Spleen (tissue), 11 donors: ENCODE measurements around the gene GAS7. TPM values are rescaled to one million over a fixed set of nuclear protein-coding genes. Genes with fewer than 3 reads are reported as not detected.

Source experiments
- DNase-seq: peaks from one replicate; pipeline ENCODE4 v3.0.0-alpha.2; 2020
- H3K27ac ChIP-seq, 8 donors: fragments of 200-600 bp; sonication (generic) in 7 of 8; 1 replicate in 4 of 8; 2 replicates in 4 of 8; pipeline versions ENCODE4 v1.5.0 to v1.8.0; 2016 to 2021; ENCODE audit warnings: inconsistent platforms in 4 of 8, mild to moderate bottlenecking in 4 of 8, moderate library complexity in 1 of 8
- H3K27me3 ChIP-seq, 7 donors: fragments of 200-600 bp; sonication (generic) in 6 of 7; replicated peaks in 1 of 7; 1 replicate in 4 of 7; 2 replicates in 3 of 7; pipeline versions ENCODE4 v1.5.0 to v1.8.0; 2016 to 2021; ENCODE audit warnings: inconsistent platforms in 3 of 7, mild to moderate bottlenecking in 1 of 7
- H3K36me3 ChIP-seq, 6 donors: fragments of 200-600 bp; sonication (generic) in 5 of 6; 1 replicate in 4 of 6; 2 replicates in 2 of 6; pipeline versions ENCODE4 v1.5.0 to v1.8.0; 2016 to 2021; ENCODE audit warnings: inconsistent platforms in 2 of 6
- H3K4me1 ChIP-seq, 6 donors: fragments of 200-600 bp; sonication (generic) in 5 of 6; 1 replicate in 3 of 6; 2 replicates in 3 of 6; pipeline versions ENCODE4 v1.5.0 to v1.8.0; 2016 to 2021; ENCODE audit warnings: inconsistent platforms in 3 of 6
- H3K4me3 ChIP-seq, 8 donors: fragments of 200-600 bp; sonication (generic) in 7 of 8; 1 replicate in 4 of 8; 2 replicates in 4 of 8; pipeline versions ENCODE4 v1.5.0 to v1.8.0; 2016 to 2021; ENCODE audit warnings: inconsistent platforms in 4 of 8, mild to moderate bottlenecking in 4 of 8, moderate library complexity in 2 of 8
- H3K9me3 ChIP-seq, 8 donors: fragments of 200-600 bp; sonication (generic) in 7 of 8; 1 replicate in 4 of 8; 2 replicates in 4 of 8; pipeline versions ENCODE4 v1.5.0 to v1.8.0; 2016 to 2021; ENCODE audit warnings: inconsistent platforms in 4 of 8
- POLR2A ChIP-seq, 3 donors: fragments of 450-650 bp; IDR thresholded peaks; one replicate each; pipeline ENCODE4 v1.5.1; 2017; ENCODE audit warnings: antibody characterized with exemption in 3 of 3, mild to moderate bottlenecking in 1 of 3
- POLR2AphosphoS5 ChIP-seq, 3 donors: sonication (generic); formaldehyde crosslinking; IDR thresholded peaks; one replicate each; pipeline ENCODE4 v1.5.1; 2017; ENCODE audit warnings: antibody characterized with exemption in 3 of 3
- WGBS, 5 donors: extraction: QIAGEN DNeasy Blood & Tissue Kit in 3 of 5; methylation state at CpG; one replicate each; pipeline versions ENCODE4 v1.1.5 to v1.1.7; 2013 to 2018; 5-methylcytosine and 5-hydroxymethylcytosine counted together
- intact Hi-C: fragments of 100-400 bp; cut with DNase I; formaldehyde crosslinking; loops from one replicate; pipeline ENCODE4 v1.15.0; 2023; ENCODE audit warnings: low total_unique reads
- polyA plus RNA-seq, 3 donors: library from polyadenylated mRNA; stranded (reverse); fragments of 200-250 nt; gene quantifications; one replicate each; pipeline ENCODE4 v1.2.1, GENCODE V29; 2013
- total RNA-seq, 7 donors: library from RNA; depleted of rRNA in 3 of 7; stranded (reverse); fragments of >200 nt in 3 of 7; fragmentation: NEBNext Ultra II Directional in 4 of 7; extraction: Animal tissue kit (Norgen Biotek cat#: 25700) in 4 of 7; gene quantifications; one replicate each; pipeline versions ENCODE4 v1.1.0 to v1.2.1, GENCODE V29; 2016 to 2021
- TF ChIP-seq, protein P1 (sequence below), 11 experiments: fragments of 200-600 bp in 7 of 11; fragments of 450-650 bp in 4 of 11; sonication (generic) in 4 of 11; IDR thresholded peaks in 8 of 11; conservative IDR thresholded peaks in 3 of 11; 1 replicate in 7 of 11; 2 replicates in 4 of 11; pipeline versions ENCODE4 v1.4.0 to v1.8.0; 2016 to 2021; ENCODE audit warnings: antibody characterized with exemption in 11 of 11, inconsistent platforms in 4 of 11, mild to moderate bottlenecking in 1 of 11
- donor health status: healthy with polysubstance abuse.
- donor health status: DM: no; HTN: no; CAD: no; lungs with moderate emphysema.
- donor health status: DM: no; HTN: no; CAD: no.
- donor health status: Bipolar disorder and iron deficiency.
- donor health status: healthy.
- donor health status: DM: no; HTN: no; CAD: no.
- donor health status: DM: yes; HTN: yes; CAD: no.

GAS7 gene
- total and polyA plus RNA-seq, 10 donors, result 4.1 to 127 (median 60.9) TPM

- peak overlapping the region in 7 of 8 donors; percentile 64 to 85 (median 78) for H3K4me3 ChIP-seq
- no peak for TF ChIP-seq POLR2A (IDR thresholded peaks at IDR 0.05)
- TF ChIP-seq, protein P1, sequence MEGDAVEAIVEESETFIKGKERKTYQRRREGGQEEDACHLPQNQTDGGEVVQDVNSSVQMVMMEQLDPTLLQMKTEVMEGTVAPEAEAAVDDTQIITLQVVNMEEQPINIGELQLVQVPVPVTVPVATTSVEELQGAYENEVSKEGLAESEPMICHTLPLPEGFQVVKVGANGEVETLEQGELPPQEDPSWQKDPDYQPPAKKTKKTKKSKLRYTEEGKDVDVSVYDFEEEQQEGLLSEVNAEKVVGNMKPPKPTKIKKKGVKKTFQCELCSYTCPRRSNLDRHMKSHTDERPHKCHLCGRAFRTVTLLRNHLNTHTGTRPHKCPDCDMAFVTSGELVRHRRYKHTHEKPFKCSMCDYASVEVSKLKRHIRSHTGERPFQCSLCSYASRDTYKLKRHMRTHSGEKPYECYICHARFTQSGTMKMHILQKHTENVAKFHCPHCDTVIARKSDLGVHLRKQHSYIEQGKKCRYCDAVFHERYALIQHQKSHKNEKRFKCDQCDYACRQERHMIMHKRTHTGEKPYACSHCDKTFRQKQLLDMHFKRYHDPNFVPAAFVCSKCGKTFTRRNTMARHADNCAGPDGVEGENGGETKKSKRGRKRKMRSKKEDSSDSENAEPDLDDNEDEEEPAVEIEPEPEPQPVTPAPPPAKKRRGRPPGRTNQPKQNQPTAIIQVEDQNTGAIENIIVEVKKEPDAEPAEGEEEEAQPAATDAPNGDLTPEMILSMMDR (IDR thresholded peaks at IDR 0.05 in 8 of 11, conservative IDR thresholded peaks at IDR 0.05 in 3 of 11), result no peak
- TF ChIP-seq POLR2AphosphoS5 (IDR thresholded peaks at IDR 0.05), result no peak
- WGBS, 5 donors, result 59 to 74% (median 66%) methylated on average over 4 of the region's 4 CpGs
- H3K36me3 ChIP-seq, result no peaks in the 10 kb centered on the region
- peak overlapping the region in 7 of 8 donors; percentile 44 to 81 (median 78) for H3K27ac ChIP-seq
- H3K27me3 ChIP-seq, result peaks cover 0 to 46% (median 11%) of the 10 kb centered on the region in 7 donors
- DNase-seq, result no peak
- intact Hi-C loops, result no loop called here
- H3K4me1 ChIP-seq, result peaks cover 0 to 48% (median 26%) of the 10 kb centered on the region in 6 donors
- peaks cover 0 to 26% (median 18%) of the 10 kb centered on the region in 8 donors for H3K9me3 ChIP-seq
Measured at GRCh38 chr17:10196941-10197340, 1.5 kb downstream of the GAS7 start.

DNA sequence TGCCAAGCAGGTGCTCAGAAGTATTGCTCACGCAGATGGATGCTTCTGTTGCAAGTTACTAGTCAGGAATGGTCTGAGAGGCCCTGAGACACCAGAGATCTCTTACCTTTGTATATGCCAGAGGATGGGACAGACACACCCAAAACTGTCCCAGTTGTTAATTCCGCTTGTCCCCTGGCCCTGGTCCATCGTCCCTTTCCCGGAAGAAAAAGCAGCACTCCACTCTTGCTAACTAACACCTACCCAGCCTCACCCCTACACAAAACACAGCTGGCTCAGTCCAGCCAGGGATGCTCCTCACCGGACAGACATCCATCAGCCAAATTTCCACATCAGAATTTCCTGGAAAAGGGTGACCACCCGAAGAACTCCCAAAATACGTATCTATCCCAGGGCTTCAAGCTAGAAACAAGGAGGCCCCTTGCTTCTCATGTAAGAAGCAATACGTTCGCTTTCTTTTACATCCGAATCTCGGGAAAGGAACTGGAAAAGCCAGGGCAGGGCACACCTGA, 2.0 kb downstream of the GAS7 start:
- intact Hi-C loops, result no loop called here
- Histone ChIP-seq H3K36me3 (no peaks in the 10 kb centered on the region), H3K4me3 (peak overlapping the region in 7 of 8 donors; percentile 3 to 85 (median 78)), H3K27me3 (peaks cover 0 to 46% (median 11%) of the 10 kb centered on the region in 7 donors), H3K4me1 (peaks cover 0 to 48% (median 26%) of the 10 kb centered on the region in 6 donors), H3K27ac (peak overlapping the region in 5 of 8 donors; percentile 76 to 81 (median 81)), H3K9me3 (peaks cover 0 to 26% (median 18%) of the 10 kb centered on the region in 8 donors)
- 73 to 87% (median 81%) methylated on average over 11 of the region's 11 CpGs for WGBS, 5 donors
- TF ChIP-seq, protein P1 (IDR thresholded peaks at IDR 0.05 in 8 of 11, conservative IDR thresholded peaks at IDR 0.05 in 3 of 11), result no peak
- TF ChIP-seq POLR2AphosphoS5 (IDR thresholded peaks at IDR 0.05) (no peak), POLR2A (IDR thresholded peaks at IDR 0.05) (no peak)
- no peak for DNase-seq

DNA sequence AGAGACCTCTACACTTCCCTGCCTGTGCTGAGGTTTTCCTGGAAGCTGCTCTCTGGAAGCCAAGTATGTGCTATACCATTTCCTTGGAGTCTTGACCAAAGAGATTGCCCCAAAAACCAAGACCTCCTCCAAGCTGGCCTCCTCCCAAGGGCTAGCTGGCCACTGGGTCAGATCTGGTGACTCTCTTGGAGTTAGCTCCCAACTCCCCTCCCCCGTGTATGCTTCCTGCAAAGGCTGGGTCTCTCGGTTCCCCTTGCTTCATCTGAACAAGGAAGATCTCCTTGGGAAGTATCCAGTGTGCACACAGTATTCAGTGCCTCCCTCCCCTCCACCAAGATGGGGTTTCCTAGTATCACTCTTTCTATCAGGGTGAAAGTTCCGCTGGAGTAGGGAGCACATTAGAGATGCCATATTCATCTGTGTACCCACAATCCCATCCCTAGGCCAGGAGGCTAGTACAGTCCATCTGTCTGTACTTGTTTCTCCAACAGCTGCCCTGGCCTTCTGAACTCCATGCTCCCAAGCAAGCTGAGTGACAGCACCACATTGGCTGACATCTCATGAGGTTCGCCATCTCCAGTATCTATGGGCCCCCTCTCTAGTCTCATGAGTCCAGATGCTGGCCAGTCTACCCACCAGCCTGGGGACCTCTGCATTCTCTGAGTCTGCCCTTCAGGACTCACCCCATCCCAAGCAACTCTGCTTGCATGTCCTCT, 3.2 kb downstream of the GAS7 start:
- Histone ChIP-seq H3K4me1 (peaks cover 0 to 48% (median 26%) of the 10 kb centered on the region in 6 donors), H3K4me3 (no peak overlapping the region), H3K27ac (peak overlapping the region in 1 of 8 donors; percentile 24), H3K9me3 (peaks cover 0 to 26% (median 18%) of the 10 kb centered on the region in 8 donors), H3K36me3 (no peaks in the 10 kb centered on the region), H3K27me3 (peaks cover 0 to 36% (median 11%) of the 10 kb centered on the region in 7 donors)
- DNase-seq, result no peak
- 78 to 89% (median 87%) methylated on average over 4 of the region's 4 CpGs for WGBS, 5 donors
- TF ChIP-seq POLR2AphosphoS5 (IDR thresholded peaks at IDR 0.05) (no peak), POLR2A (IDR thresholded peaks at IDR 0.05) (no peak)
- TF ChIP-seq, protein P1 (IDR thresholded peaks at IDR 0.05 in 8 of 11, conservative IDR thresholded peaks at IDR 0.05 in 3 of 11), result no peak
- intact Hi-C loops, result no loop called here

DNA sequence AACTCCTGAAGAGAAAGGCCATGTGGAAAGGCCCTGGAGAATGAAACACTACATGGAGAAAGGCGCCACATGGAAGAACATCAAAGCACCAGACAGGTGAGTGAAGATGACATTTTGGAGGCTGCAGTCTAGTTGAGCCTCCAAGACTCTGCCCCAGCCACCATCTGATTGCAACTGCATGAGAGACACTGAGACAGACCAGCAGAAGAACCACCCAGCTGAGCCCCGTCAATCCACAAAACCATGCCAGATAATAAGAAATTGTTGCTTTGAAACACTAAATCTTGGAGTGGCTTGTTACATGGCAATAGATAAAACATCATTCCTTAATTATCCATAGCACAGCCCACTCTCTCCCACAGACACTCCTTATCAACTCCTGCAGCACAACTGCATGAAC, 4.8 kb downstream of the GAS7 start:
- no peaks in the 10 kb centered on the region for H3K36me3 ChIP-seq
- DNase-seq, result no peak
- intact Hi-C loops, result no loop called here
- peaks cover 0 to 37% (median 19%) of the 10 kb centered on the region in 6 donors for H3K4me1 ChIP-seq
- 97 to 100% (median 98%) methylated on average over 2 of the region's 2 CpGs for WGBS, 5 donors
- H3K27ac ChIP-seq, result no peak overlapping the region
- H3K4me3 ChIP-seq, result no peak overlapping the region
- TF ChIP-seq POLR2A (IDR thresholded peaks at IDR 0.05) (no peak), POLR2AphosphoS5 (IDR thresholded peaks at IDR 0.05) (no peak)
- TF ChIP-seq, protein P1 (IDR thresholded peaks at IDR 0.05 in 8 of 11, conservative IDR thresholded peaks at IDR 0.05 in 3 of 11), result no peak
- H3K27me3 ChIP-seq, result peaks cover 0 to 20% (median 10%) of the 10 kb centered on the region in 7 donors
- H3K9me3 ChIP-seq, result peaks cover 0 to 26% (median 18%) of the 10 kb centered on the region in 8 donors
